Glutamatergic neuron (in vitro differentiated cells): Measurements from ENCODE around the gene DNAJC1. TPM values are rescaled to one million over a fixed set of nuclear protein-coding genes. Genes with fewer than 3 reads are reported as not detected.

Experiments
- DNase-seq: peaks from one replicate; pipeline ENCODE4 v3.0.0; 2022
- H3K27ac Mint-ChIP-seq: one replicate; pipeline ENCODE4 v1.8.0; 2020; ENCODE audit warnings: mild to moderate bottlenecking, mixed read lengths, inconsistent platforms; ENCODE audit not compliant: unreplicated experiment
- H3K27me3 Mint-ChIP-seq: one replicate; pipeline ENCODE4 v1.8.0; 2020; ENCODE audit warnings: mild to moderate bottlenecking, moderate library complexity, mixed read lengths, inconsistent platforms; ENCODE audit not compliant: unreplicated experiment
- H3K36me3 Mint-ChIP-seq: one replicate; pipeline ENCODE4 v1.8.0; 2020; ENCODE audit warnings: mild to moderate bottlenecking, mixed read lengths, inconsistent platforms; ENCODE audit not compliant: unreplicated experiment
- H3K4me1 Mint-ChIP-seq: one replicate; pipeline ENCODE4 v1.8.0; 2020; ENCODE audit warnings: mild to moderate bottlenecking, low read depth, mixed read lengths, inconsistent platforms; ENCODE audit not compliant: unreplicated experiment
- H3K4me3 Mint-ChIP-seq: one replicate; pipeline ENCODE4 v1.8.0; 2020; ENCODE audit warnings: mild to moderate bottlenecking, mixed read lengths, inconsistent platforms; ENCODE audit not compliant: unreplicated experiment
- H3K9me3 Mint-ChIP-seq: one replicate; pipeline ENCODE4 v1.8.0; 2020; ENCODE audit warnings: mild to moderate bottlenecking, moderate library complexity, mixed read lengths, inconsistent platforms; ENCODE audit not compliant: unreplicated experiment
- total RNA-seq: library from RNA; stranded (reverse); fragmentation: NEBNext Ultra II Directional; extraction: Animal tissue kit (Norgen Biotek cat#: 25700); gene quantifications from one replicate; pipeline ENCODE4 v1.2.1, GENCODE V29; 2021; ENCODE audit not compliant: unreplicated experiment
- TF ChIP-seq, protein P1 (sequence below): fragments of 200-600 bp; sonication (generic); IDR thresholded peaks from one replicate; pipeline ENCODE4 v1.5.0; 2021; ENCODE audit not compliant: partially characterized antibody, unreplicated experiment

DNAJC1 gene
- total RNA-seq, 1 donor from 2014 or later, result 4.3 TPM

DNA sequence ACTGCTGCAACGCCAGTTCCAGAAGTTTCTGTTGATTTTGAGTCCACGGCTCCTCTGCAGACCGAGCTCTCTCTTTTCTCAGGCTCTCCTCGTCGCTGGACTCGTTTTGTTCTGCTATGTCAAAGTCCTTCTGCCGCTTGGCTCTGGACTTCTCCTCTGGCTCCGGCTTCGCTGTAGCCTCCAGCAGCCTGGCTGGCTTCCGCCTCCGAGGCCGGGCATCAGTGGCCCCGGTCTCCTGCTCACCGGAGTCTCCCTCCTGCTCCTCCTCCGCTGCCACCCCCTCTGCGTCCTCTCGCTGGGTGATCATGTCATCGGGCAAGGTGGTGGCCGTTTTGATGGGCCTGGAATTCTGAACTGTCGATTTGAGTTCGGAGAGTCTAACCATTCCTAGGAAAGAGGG lies 244.3 kb downstream of the DNAJC1 start:
- TF ChIP-seq, protein P1, sequence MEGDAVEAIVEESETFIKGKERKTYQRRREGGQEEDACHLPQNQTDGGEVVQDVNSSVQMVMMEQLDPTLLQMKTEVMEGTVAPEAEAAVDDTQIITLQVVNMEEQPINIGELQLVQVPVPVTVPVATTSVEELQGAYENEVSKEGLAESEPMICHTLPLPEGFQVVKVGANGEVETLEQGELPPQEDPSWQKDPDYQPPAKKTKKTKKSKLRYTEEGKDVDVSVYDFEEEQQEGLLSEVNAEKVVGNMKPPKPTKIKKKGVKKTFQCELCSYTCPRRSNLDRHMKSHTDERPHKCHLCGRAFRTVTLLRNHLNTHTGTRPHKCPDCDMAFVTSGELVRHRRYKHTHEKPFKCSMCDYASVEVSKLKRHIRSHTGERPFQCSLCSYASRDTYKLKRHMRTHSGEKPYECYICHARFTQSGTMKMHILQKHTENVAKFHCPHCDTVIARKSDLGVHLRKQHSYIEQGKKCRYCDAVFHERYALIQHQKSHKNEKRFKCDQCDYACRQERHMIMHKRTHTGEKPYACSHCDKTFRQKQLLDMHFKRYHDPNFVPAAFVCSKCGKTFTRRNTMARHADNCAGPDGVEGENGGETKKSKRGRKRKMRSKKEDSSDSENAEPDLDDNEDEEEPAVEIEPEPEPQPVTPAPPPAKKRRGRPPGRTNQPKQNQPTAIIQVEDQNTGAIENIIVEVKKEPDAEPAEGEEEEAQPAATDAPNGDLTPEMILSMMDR, result no peak
- H3K9me3 Mint-ChIP-seq, result peaks cover 9% of the 10 kb centered on the region
- no peak overlapping the region for H3K4me3 Mint-ChIP-seq
- no peak overlapping the region for H3K27ac Mint-ChIP-seq
- peaks cover 20% of the 10 kb centered on the region for H3K4me1 Mint-ChIP-seq
- H3K27me3 Mint-ChIP-seq, result peaks cover 7% of the 10 kb centered on the region
- no peaks in the 10 kb centered on the region for H3K36me3 Mint-ChIP-seq
- no peak for DNase-seq

DNA sequence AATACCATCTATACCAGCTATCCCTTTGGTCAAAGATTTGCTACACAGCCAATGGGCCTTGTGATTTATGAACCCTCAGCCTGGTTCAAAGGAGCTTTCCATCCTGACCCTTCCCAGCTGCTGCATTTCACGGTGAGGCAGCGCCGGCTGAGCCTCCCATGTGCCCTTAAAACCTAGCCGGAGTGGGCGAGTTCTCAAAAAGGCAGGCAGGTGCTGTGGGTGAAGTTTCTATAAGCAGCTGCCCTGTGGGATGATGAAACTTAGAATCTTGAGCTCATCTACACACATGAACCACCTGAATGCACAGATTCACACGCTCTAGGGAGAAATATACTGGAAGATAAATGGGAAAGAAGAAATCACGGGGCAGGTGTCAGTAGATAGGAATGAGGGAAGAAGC lies 244.8 kb downstream of the DNAJC1 start:
- peaks cover 9% of the 10 kb centered on the region for H3K9me3 Mint-ChIP-seq

DNA sequence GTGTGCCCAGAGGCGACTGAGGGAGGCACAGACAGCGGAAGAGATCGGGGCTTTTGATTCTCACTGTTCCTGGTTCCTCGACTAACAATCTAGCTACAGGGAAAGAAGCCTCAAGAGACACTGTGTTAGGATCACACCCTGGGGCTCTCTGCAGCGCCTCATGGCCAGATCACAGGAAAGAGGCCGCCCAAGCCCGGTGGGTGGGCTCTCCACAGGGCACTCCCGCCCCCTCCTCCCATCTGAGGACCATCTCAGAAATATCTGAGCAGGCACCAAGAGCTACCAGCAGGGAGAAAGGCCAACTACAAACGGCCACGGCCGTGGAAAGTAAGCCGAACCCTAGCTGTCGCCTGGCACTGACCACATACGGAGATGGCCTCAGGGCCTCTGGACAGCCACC lies 245.3 kb downstream of the DNAJC1 start:
- peaks cover 24% of the 10 kb centered on the region for H3K4me1 Mint-ChIP-seq
- peaks cover 7% of the 10 kb centered on the region for H3K27me3 Mint-ChIP-seq
- H3K27ac Mint-ChIP-seq, result no peak overlapping the region
- no peak for DNase-seq
- TF ChIP-seq, protein P1, result no peak
- H3K4me3 Mint-ChIP-seq, result no peak overlapping the region
- peaks cover 13% of the 10 kb centered on the region for H3K9me3 Mint-ChIP-seq
- H3K36me3 Mint-ChIP-seq, result no peaks in the 10 kb centered on the region

More for the DNA sequence above, 244.8 kb downstream of the DNAJC1 start:
- H3K4me3 Mint-ChIP-seq, result no peak overlapping the region
- H3K27me3 Mint-ChIP-seq, result peaks cover 7% of the 10 kb centered on the region
- TF ChIP-seq, protein P1, result no peak
- no peak for DNase-seq
- H3K4me1 Mint-ChIP-seq, result peaks cover 20% of the 10 kb centered on the region
- no peak overlapping the region for H3K27ac Mint-ChIP-seq
- H3K36me3 Mint-ChIP-seq, result no peaks in the 10 kb centered on the region

DNA sequence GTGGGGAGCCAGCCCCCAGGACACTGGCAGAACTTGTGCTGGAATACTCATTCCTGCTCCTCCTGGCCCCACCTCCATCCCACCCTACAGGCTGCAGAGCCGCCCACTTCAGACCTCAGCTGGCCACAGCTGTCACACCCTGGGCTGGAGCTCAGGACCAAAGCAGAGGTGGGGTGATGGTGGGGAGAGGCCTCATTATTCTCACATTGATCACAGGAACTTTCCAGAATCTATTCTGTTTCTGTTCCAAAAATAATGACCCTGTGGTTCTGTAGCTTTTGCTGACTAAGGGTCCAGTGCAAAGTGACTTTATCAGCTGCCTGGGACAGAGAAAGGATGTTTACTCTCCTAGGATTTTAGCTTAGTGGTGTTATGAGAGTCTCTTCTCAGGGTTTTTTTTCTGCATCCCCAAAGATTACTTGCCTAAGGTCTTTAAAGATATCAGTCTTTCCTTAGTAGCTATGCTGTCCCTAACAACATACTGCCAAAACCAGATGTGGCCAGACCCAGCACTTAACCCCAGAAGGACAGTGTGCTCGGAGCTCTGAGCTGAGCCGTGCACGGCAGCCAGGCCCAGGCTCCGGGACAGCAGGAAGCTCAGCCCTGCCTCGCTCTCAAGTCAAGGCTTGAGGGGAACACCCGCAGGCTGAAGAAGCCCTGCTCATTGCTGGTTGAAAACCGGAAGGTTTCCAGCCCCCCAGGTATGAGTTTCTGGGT lies 246.2 kb downstream of the DNAJC1 start:
- peaks cover 26% of the 10 kb centered on the region for H3K4me1 Mint-ChIP-seq
- H3K4me3 Mint-ChIP-seq, result no peak overlapping the region
- DNase-seq, result peak; percentile 71
- peaks cover 7% of the 10 kb centered on the region for H3K27me3 Mint-ChIP-seq
- peak overlapping the region; percentile 82 for H3K27ac Mint-ChIP-seq
- H3K9me3 Mint-ChIP-seq, result peaks cover 13% of the 10 kb centered on the region
- TF ChIP-seq, protein P1, result no peak
- H3K36me3 Mint-ChIP-seq, result no peaks in the 10 kb centered on the region

DNA sequence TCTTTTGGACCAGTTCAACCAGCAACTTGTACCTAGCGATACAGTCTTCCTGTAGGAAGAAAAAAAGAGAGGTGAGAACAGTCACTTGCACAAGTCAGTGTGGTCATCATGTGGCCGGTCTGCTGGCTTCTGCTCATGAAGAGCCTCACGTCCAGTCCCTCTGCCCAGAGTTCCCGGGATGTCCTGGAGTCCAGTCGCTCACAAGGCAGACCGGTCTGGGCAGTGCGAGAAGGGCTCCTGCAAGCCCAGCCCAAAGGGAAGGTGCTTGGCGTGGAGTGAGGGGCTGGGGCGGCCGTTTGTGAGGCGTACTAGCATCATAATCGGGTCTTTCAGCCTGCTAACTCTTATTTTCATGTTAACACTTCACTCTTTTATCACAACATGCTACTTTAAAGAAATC lies 246.8 kb downstream of the DNAJC1 start:
- no peak overlapping the region for H3K4me3 Mint-ChIP-seq
- H3K9me3 Mint-ChIP-seq, result peaks cover 13% of the 10 kb centered on the region
- H3K36me3 Mint-ChIP-seq, result no peaks in the 10 kb centered on the region
- DNase-seq, result no peak
- H3K4me1 Mint-ChIP-seq, result peaks cover 26% of the 10 kb centered on the region
- TF ChIP-seq, protein P1, result no peak
- peaks cover 7% of the 10 kb centered on the region for H3K27me3 Mint-ChIP-seq
- H3K27ac Mint-ChIP-seq, result peak overlapping the region; percentile 12
